HG03575 (cell line): ENCODE data around the gene UGCG.

Experiments
- ATAC-seq: cut with Tn5 transposase; IDR thresholded peaks from one replicate; pipeline ENCODE4 v1.9.1; 2021; ENCODE audit not compliant: unreplicated experiment, insufficient number of reproducible peaks, low FRiP score; ENCODE audit errors: extremely low read depth

Gene UGCG

GRCh38 chr9:111914749-111915424 is 18.3 kb downstream of the UGCG start:
- ATAC-seq, result no peak

GRCh38 chr9:111915425-111915758 is 18.8 kb downstream of the UGCG start:
- ATAC-seq, result no peak

- peak; percentile 40 for ATAC-seq
Observed at GRCh38 chr9:111916234-111916645, 19.6 kb downstream of the UGCG start.

- ATAC-seq, result no peak
Observed at GRCh38 chr9:111917201-111917600, 20.6 kb downstream of the UGCG start.

GRCh38 chr9:111917980-111918379 is 21.4 kb downstream of the UGCG start:
- no peak for ATAC-seq

GRCh38 chr9:111919875-111920274 is 23.3 kb downstream of the UGCG start:
- ATAC-seq, result no peak

- no peak for ATAC-seq
Observed at GRCh38 chr9:111920531-111920930, 23.9 kb downstream of the UGCG start.

- no peak for ATAC-seq
Observed at GRCh38 chr9:111922324-111923013, 25.9 kb downstream of the UGCG start.

GRCh38 chr9:111924281-111924680 is 27.7 kb downstream of the UGCG start:
- ATAC-seq, result no peak

- no peak for ATAC-seq
Observed at GRCh38 chr9:111925017-111925770, 28.6 kb downstream of the UGCG start.

- no peak for ATAC-seq
Observed at GRCh38 chr9:111925784-111926183, 29.2 kb downstream of the UGCG start.

GRCh38 chr9:111926421-111926875 is 29.8 kb downstream of the UGCG start:
- peak; percentile 89 for ATAC-seq

GRCh38 chr9:111928359-111928720 is 31.7 kb downstream of the UGCG start:
- ATAC-seq, result no peak

- ATAC-seq, result no peak
Observed at GRCh38 chr9:111934747-111935146, 38.1 kb downstream of the UGCG start.

- ATAC-seq, result no peak
Observed at GRCh38 chr9:111936391-111936790, 39.8 kb downstream of the UGCG start.

GRCh38 chr9:111937301-111937700 is 40.7 kb downstream of the UGCG start:
- no peak for ATAC-seq

GRCh38 chr9:111937781-111938426 is 41.3 kb downstream of the UGCG start:
- ATAC-seq, result no peak

- ATAC-seq, result no peak
Observed at GRCh38 chr9:111938427-111938800, 41.8 kb downstream of the UGCG start.

GRCh38 chr9:111939322-111939721 is 42.7 kb downstream of the UGCG start:
- no peak for ATAC-seq

- no peak for ATAC-seq
Observed at GRCh38 chr9:111940697-111941096, 44.1 kb downstream of the UGCG start.
